NCI-H187 (cell line): ENCODE data around the gene TCAIM.

Experiments
- DNase-seq, 2 experiments: peaks; one replicate each; lab custom pipeline; 2025; lab: John Stamatoyannopoulos, UW

TCAIM gene, protein sequence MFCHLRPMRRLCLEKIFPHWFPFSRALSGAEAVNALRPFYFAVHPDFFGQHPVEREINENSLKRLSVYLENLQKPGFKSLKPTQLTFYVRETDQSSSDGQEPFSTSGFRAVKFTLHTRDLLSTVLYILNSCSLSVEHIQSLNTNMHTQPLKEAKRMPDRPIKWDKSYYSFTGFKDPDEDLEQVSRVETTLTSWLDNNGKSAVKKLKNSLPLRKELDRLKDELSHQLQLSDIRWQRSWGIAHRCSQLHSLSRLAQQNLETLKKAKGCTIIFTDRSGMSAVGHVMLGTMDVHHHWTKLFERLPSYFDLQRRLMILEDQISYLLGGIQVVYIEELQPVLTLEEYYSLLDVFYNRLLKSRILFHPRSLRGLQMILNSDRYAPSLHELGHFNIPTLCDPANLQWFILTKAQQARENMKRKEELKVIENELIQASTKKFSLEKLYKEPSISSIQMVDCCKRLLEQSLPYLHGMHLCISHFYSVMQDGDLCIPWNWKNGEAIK

DNA sequence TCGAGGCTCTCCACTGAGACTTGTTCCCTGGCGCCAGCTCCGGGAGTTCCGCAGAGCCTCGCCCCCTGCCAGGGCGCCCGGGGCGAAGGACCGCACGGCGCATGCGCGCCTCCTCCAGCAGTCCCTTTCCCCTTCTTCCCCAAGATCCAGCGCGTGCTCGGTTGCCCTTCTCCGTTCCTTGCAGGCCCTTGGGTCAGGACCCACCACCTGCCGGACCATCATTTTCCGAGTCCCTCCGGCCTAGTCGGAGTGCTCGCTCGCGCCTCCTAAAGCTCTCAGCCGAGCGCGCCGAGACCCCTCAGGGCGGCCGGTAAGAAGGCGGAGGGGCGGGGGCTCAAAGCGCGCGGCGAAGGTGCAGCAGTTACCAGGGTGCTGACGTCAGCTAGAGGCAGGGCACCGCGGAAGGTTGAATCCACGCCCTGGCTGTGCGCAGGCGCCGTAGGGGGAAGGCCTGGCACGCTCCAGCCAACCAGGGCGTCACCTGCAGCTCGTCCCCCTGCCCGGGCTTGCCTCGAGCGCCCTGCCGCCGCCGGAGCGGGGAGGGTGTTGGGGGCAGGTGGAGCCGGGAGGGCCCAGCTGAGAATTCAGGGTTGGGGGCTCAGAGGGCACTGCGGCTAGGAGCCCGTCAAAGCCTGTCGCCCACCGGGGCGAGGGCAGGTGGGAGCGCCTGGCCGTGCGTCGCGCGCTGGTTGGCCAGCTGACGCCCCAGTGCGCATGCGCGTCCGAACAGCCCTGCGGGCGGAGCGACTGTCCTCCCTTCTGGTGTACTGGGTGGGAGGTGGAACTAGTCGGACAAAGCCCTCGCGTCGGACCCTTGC, at the start of gene TCAIM:
TSS of gene TCAIM (plus strand) at position 757 of the 818 bp plus-strand sequence. CDS start 16,017 bp downstream, outside the sequence.
- DNase-seq, result peak; percentile 88 to 95

DNA sequence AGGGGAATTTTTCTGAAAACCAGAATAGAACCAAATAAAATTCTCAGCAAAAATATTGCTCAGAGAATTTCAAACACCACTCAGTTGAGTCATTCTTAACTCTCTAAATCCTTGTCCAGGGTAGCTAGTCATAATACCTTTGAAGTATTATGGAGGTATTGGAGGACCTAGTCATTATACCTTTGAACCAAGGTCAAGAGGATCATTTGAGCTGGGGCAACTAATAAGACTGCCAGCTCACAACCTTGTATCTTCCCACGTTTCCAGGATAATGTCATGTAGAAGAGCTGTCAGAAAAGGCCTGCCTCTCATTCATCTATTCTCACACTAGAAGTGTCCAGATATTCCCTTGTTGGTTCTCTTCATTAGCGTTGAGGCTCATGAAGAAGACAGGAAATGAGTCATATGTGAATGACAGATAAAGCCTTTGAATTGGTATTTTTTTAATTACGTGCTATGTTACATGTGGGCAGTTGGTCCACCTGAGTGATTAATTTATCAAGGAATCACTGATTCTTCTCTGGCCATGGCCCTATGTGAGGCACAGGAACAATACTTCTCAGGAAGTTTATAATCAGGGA, 48.6 kb upstream of the TCAIM start:
- no peak for DNase-seq

DNA sequence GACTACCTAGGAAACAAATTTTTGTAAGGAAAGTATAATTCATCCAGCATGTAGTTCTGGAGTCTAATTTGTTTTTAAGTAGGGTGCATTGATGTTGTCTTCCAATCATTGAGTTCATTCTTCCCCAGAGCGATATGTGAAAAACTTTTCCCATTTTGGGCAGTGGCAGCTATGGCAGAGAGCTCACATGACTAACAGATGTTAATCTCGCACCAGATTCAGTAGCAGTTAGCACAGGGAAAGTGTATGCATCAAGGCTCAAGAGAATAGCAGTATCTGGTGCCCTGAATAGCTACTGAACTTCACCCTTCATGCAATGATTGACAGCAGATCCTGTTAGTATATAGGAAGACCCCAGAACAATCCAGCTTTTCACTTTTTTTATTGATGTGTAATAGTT, 46.3 kb upstream of the TCAIM start:
- no peak for DNase-seq

DNA sequence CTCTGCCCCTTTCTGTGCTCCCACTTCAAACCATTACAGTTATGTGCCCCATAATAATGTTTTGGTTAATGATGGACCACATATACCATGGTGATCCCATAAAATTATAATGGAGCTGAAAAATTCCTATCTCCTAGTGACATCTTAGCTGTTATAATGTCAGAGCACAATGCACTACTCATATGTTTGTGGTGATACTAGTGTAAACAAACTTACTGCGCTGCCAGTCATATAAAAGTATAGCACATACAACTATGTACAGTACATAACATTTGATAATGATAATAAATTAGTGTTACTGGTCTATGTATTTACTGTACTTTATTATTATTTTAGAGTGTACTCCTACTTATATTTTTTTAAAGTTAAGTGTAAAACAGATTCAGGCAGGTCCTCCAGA, 45.6 kb upstream of the TCAIM start:
- DNase-seq, result no peak

DNA sequence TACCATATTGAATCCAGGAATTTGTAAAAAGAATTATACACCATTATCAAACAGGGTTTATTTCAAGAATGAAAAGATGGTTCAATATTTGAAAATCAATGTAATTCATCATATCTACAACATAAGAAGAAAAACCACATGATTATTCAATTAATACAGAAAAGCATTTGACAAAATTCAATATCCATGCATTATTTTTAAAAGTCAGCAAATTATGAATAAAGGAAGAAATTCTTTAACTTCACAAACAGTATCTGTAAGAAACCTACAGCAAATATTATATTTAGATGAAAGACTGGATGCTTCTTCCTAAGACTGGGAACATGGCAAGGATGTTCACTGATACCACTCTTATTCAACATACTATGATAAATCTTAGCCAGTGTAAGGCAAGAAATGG, 41.3 kb upstream of the TCAIM start:
- no peak for DNase-seq

DNA sequence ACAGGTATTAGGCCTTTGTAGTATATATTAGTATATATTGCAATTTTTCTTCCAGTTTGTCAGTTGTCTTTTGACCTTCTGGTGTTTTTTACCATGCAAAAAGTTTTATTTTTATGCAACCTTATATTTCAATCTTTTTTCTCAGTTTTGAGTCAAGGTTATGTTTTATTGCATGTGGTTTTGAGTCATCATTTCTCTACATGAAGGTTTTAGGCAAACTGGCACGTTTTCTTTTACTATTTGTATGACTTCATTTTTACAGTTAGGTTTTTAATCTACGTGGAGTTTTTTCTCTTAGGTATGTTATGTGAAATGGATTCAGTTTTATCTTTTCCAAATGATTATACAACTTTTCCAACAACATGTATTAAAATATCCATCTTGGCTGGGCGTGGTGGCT, 36.8 kb upstream of the TCAIM start:
- no peak for DNase-seq

DNA sequence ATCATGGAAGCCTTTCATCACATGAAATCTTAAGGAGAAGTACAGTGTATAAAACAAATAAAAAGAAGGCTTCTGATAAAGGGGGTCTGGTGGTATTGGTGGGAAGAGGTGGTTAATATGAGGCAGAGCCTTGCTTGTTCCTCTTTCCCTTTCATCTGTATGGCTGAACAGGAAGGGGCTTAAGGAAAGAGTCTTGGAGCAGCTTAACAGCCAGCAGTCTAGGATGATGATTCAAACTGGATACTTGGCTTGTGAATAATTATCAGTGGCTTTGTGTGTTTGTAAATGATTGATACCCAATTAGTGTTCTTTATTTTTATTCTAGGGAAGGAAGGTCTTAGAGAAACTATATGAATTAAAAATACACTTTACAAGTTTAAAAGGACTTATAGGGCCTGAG, 29.1 kb upstream of the TCAIM start:
- DNase-seq, result no peak

DNA sequence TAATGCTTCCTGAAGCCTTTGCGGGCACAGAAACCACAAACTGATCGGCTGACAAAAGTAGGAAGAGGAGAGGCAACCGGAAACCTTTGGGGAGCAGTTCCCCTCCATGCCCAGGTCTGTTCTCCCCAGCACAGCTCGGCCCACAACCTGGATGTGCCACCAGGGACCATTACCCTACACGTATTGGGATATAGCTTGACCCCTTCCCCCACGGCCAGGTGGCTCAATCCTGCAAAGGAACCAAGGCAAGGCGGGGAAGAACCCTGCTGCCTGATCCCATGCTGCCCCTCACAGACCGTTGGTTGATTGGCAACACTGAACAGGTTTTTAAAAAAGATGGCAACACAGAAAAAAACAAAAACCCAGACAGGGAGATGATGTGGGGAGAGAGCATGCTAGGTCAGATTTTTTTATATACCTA, 19.7 kb upstream of the TCAIM start:
- DNase-seq, result no peak

DNA sequence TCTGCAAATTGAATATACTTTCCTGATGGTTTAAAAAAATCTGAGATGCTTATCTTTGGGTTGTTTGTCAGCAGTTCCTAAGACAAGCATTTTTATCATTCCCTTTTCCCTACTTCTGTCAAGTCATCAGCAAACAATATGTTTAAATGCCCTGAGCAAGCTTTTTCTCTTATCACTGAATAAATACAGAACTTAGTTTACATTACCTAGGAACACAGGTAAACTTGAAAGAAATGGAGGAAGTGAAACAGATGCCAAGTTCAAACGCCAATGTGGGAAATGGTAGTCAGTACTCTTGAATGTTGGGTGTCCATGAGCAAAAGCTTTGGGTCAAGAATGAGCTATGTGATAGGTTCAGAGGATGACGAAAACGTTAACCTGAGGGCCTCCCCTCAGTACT, 17.2 kb upstream of the TCAIM start:
- no peak for DNase-seq

DNA sequence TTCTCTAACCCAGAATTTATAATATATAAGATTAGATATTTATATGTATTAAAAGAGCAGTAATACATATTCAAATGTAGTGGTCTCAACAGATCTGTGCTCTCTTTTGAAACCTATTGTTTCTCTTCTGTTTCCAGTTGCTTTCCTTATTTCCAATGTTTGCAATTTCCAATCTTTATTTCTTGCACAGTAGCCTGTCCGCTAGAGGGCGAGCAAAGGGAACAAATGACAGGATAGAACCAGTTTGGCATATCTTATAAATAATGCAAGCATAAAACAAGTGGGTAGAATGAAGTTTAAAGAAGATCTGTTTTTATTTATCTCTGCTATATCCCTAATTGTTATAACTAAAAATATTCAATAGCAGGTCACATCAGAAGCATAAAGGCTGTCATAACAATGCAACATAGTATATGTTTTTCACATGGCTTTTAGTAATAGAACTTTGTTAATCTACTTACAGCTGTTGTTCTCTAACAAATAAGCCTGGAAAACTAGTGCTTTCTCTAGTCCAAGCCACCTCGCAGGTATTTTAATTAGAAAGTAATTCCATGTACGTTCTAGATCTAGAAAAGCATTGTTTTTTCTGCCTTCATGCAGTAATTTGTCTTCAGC, 15.1 kb upstream of the TCAIM start:
- no peak for DNase-seq

DNA sequence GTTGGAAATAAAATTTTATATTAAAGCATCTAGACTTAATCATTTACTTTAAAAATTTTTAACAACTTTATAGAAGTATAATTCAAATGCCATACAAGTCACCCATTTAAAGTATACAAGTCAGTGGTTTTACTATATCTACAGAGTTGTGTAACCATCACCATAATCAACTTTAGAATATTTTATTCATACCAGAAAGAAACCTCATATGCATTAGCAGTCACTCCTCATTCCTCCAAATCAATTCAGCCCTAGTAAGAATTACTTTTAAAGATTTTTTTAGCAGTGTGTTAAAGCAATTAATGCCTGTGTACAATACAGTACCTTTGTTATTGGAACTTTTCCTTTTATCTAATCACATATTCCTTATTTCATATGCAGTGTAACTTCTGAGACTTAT, 14.0 kb upstream of the TCAIM start:
- no peak for DNase-seq

DNA sequence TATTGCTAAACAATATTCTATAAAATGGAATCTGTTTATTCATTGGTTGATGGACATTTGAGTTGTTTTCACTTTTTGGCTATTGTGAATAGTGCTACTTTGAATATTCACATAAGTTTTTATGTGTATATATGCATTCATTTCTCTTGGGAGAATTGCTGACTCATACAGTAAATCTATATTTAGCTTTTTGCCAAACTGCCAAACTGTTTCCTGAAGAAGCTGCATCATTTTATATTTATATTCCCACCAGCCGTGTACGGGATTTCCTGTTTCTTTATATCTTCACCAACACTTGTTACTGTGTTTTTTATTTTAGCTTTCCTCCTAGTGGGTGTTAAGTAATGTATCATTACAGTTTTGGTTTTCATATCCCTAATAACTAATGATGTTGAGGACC, 12.5 kb upstream of the TCAIM start:
- DNase-seq, result no peak

DNA sequence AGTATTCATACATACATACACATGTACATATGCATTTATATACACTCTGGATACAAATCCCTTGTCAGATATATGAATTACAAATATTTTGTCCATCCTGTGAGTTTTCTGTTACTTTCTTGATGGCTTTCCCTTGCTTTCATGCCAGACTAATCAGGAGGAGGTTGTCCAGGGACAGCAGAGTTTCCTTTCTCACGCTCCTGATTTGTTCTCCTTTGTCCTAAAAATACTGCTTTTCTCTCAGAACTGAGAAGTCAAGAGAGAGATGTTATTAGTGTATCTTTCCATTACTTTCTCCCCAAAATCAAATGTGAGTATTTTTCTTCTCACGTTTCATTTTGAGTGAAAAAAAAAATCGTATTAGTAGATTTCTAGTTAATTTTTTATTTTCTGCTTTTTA, 12.1 kb upstream of the TCAIM start:
- DNase-seq, result no peak

DNA sequence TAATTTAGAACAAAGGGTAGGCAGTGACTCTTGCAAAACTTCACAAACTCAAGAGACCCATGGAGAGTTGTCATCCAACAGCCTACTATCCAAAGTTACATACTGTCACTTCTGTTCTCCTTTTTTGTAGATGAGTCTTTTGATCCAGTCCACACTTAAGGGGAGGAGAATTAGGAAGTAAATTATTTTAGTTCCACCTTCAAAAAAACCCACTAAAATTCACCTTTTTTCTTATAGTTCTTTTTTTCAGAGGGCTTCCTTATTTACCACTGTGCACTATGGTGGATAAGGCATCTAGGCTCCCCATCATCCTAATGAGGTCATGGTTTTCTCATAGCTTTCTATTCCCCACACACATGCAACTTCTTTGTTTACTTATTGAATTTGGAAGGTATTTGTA, 8.6 kb upstream of the TCAIM start:
- no peak for DNase-seq

DNA sequence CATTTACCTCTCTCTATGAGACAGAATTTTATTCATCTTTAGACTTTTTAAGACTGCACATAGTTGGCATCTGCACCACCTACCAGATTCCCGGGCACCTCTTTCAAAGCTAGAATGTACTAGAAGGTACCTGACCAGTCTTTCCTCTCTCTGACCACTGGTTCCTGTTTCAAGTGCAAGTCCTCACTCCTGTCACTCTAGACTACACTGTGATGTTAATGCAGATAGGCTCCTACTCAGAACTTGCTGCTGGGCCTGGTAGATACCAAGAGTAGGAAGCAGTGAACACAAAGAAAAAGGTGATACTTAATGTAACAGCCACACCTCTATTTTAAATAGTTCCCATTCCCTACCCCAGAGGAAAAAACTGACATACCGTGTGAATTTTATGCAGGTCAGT, 8.1 kb upstream of the TCAIM start:
- DNase-seq, result no peak

DNA sequence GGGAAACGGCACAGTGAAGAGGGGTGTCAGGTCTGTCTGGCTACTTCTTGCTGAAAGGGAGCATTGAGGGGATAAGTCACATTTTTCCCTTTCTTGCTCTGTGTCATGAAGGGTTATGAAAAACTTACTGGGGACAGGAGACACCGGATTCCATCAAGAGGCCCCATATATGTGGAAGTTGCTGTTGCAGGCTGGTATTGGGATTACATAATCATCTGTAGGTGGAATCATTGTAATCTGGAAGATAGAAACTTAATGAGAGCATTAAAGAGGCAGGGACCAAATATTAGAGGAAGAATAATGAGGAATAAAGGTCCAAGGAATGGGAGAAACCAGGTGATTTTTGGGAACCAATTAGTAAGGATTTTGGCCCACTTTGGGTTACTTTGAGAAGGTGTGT, 4.2 kb upstream of the TCAIM start:
- no peak for DNase-seq

DNA sequence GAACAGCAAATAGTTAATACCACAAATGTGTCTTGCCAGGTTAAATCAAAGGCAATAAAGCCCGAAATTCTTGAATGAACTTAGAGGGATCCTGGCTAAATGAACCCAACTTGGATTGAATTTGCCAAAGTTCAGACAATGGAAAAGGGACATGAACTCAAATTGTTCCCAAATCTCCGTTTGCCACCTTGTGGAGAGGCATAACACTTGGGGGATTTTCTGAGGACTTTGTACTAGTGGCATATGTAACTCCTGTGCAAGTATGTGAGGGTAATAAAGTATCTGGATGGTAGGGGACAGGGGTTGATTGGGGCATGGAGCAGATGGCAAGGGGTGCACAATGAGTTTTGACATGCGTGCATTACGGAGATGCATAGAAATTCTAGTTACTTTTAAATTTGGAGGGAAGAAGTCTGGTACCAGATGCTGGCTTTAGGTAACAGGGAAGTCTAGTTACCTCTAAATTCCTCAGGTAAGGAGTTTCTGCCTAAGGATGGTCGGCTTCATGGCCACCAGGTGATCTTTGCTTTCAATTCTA, 1.2 kb upstream of the TCAIM start:
- DNase-seq, result no peak

DNA sequence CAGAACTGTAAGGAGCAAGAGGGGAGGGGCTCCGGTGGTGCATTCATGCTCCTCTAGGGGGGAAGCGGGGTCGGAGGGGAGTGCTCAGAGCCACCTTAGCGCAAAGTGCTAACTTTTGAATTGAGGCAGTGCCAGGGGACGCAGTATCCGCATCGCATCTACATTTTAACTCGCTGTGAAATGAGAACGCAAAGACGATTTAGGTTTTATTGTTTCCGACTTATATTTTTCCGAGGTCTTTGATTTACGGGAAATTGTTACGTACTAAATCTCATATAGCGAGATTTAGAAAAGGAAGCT, 212 bp downstream of the TCAIM start:
- no peak for DNase-seq

DNA sequence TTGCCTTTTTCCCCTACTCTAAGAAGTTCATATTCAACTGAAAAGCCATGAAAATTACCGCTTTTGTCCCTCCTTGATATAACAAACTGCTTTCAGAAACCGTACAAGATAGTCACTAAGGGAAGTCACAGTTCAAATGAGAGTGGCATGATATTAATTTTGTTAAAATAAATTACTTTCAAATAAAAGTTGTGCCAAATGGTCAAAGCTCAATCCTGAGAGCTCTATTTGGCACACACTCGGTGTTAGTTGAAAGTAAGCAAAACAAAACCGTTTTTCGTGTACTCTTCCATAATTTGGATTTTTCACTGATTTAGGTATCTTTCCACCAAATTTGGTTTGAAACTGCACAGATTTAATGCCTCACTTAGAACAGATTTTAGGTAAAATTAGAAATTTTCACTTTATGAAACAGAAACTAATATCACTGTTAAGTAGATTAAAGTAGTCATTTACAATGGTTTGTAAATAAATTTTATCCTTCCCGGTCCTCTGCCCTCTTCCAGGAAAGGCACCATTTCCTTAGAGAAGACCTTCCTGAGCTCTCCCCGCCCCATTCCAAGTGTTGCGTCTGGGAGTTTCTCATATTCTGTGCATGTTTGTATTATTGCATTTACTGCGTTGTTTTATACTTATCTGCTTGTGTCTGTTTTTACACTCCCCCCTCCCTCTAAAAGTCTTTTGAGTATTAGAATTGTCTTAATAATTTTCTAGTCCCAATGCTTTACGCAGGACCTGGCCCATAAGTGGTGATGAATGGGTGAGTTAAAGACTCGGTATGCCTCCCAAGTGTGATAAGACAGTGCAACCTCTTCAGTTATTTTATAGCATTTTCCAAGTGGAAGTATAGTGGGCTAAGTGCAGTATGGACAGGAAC, 853 bp downstream of the TCAIM start:
- no peak for DNase-seq

DNA sequence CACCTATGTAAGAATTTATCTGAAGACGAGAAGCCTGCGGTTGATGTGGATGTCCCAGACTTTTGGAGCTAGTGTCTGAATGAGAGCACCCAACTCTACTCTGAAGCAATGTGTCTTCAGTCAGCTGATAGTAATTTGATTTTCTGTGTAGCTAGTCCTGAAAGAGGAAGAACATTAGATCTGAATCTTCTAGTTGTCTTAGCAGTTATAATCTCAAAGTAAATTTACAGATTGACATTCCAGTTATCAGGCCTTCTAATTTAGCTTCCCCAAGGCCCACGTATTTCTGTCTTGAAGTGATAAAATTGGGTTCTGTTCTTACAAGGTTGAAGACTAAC, 1.5 kb downstream of the TCAIM start:
- no peak for DNase-seq

DNA sequence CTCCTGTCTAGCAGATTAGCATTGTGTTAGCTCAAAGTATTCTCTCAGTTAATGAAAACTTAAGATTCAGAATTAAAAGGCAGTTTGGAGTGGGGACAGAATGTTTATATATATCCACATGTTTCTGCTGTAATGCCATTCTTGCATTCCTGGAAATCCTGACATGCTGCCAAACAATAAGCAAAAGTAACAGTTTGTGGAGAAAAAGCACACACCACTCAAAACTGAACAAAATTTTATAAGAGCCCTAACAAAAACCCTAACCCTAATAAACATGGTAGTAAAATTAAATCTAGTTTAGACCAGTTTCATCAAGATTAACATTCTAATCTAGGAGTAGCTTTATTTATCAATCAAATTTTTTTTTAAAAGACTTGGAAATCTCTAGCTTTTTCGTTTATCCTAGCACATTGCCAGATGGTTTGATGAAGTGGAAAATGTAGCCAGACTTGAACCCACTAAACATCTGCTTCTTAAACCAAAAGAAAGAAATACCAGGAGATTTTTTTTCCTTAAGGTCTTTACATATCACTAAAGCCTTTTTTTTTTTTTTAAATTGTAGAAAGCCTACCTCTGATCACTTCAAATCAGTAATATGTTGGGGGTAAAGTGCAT, 3.7 kb downstream of the TCAIM start:
- no peak for DNase-seq
